ENCODE data around the gene OR6C4.
"Not testable (repeated sequence)": the region's sequence is repeated elsewhere in the genome, so short reads cannot be mapped to it uniquely, and the experiment has no call there.

Gene OR6C4

DNA sequence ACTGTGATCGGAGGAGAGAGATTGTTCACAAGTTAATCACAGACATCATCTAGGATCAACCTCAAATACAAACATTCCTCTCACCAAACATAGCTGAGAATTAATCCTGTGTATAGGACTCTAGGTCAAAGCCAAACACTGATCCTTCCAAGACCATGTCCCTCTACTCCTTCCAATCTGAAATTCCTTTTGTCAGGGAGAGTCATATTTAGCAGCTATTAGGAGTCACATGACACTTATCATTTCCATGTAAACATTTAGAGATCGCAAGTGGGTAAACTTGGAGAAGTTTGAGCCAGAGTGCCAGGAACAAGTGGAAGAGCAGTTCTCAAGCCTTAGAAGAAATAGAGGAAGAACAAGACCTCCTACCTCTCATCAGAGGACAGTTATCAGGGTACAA, 36.4 kb downstream of the OR6C4 start:
- H3K4me3 ChIP-seq (ENCODE audit: low read length), result no peak overlapping the region
- H3K9ac ChIP-seq (ENCODE audit: low read length), result no peak overlapping the region
- H3K27me3 ChIP-seq (ENCODE audit: control insufficient read depth, insufficient read depth, low read length), result no peaks in the 10 kb centered on the region
- no peaks in the 10 kb centered on the region for H3K4me1 ChIP-seq (ENCODE audit: control insufficient read depth, low read depth, low read length)
- no peaks in the 10 kb centered on the region for H3K9me3 ChIP-seq (ENCODE audit: control insufficient read depth, low read depth, low read length)
- H3K36me3 ChIP-seq (ENCODE audit: control insufficient read depth, low read depth, low read length), result no peaks in the 10 kb centered on the region
- H3K27ac ChIP-seq (ENCODE audit: low read length), result no peak overlapping the region

DNA sequence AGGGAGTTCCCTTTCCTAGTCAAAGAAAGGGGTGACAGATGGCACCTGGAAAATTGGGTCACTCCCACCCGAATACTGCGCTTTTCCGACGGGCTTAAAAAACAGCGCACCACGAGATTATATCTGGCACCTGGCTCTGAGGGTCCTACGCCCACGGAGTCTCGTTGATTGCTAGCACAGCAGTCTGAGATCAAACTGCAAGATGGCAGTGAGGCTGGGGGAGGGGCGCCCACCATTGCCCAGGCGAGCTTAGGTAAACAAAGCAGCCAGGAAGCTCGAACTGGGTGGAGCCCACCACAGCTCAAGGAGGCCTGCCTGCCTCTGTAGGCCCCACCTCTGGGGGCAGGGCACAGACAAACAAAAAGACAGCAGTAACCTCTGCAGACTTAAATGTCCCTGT, 40.8 kb downstream of the OR6C4 start:
- not testable (repeated sequence) for H3K27me3 ChIP-seq (ENCODE audit: control insufficient read depth, insufficient read depth, low read length); H3K9ac ChIP-seq (ENCODE audit: low read length); H3K9me3 ChIP-seq (ENCODE audit: control insufficient read depth, low read depth, low read length); H3K4me1 ChIP-seq (ENCODE audit: control insufficient read depth, low read depth, low read length); H3K27ac ChIP-seq (ENCODE audit: low read length); H3K4me3 ChIP-seq (ENCODE audit: low read length); H3K36me3 ChIP-seq (ENCODE audit: control insufficient read depth, low read depth, low read length)
